ENCODE results near the gene KCNJ16. TPM values are rescaled to one million over a fixed set of nuclear protein-coding genes. Genes with fewer than 3 reads are reported as not detected.

The KCNJ16 gene
- total RNA-seq, 1 donor: not detected

- no peak overlapping the region for H3K4me3 ChIP-seq (ENCODE audit: low read depth, low read length)
- TF ChIP-seq, protein P1, sequence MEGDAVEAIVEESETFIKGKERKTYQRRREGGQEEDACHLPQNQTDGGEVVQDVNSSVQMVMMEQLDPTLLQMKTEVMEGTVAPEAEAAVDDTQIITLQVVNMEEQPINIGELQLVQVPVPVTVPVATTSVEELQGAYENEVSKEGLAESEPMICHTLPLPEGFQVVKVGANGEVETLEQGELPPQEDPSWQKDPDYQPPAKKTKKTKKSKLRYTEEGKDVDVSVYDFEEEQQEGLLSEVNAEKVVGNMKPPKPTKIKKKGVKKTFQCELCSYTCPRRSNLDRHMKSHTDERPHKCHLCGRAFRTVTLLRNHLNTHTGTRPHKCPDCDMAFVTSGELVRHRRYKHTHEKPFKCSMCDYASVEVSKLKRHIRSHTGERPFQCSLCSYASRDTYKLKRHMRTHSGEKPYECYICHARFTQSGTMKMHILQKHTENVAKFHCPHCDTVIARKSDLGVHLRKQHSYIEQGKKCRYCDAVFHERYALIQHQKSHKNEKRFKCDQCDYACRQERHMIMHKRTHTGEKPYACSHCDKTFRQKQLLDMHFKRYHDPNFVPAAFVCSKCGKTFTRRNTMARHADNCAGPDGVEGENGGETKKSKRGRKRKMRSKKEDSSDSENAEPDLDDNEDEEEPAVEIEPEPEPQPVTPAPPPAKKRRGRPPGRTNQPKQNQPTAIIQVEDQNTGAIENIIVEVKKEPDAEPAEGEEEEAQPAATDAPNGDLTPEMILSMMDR (IDR thresholded peaks at IDR 0.05; ENCODE audit: insufficient read depth, low read depth, low read length): no peak
- no peak for DNase-seq (ENCODE audit: low read depth)
These were observed 26.0 kb downstream of the KCNJ16 start for GRCh38 chr17:70100983-70101382.

DNA sequence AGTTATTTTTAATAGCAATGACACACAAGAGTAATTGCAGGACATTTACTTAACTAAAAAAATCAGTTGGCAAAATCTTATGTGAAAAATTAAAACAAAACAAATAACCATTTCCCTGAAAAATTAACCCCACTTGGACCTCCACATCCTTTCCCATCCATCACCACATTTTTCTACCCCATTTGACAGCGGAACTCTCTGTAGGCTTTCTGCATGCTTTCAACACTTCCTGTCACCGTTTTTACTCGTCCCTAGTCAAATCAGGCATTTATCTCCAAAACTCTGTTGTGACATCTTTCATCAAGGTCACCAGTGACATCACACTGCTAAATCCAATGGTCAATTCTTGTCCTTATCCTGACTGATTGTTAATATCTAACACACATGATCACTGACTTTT is 27.5 kb downstream of the KCNJ16 start:
- no peak overlapping the region for H3K4me3 ChIP-seq (ENCODE audit: low read depth, low read length)
- TF ChIP-seq, protein P1 (IDR thresholded peaks at IDR 0.05; ENCODE audit: insufficient read depth, low read depth, low read length): no peak
- no peak for DNase-seq (ENCODE audit: low read depth)

DNA sequence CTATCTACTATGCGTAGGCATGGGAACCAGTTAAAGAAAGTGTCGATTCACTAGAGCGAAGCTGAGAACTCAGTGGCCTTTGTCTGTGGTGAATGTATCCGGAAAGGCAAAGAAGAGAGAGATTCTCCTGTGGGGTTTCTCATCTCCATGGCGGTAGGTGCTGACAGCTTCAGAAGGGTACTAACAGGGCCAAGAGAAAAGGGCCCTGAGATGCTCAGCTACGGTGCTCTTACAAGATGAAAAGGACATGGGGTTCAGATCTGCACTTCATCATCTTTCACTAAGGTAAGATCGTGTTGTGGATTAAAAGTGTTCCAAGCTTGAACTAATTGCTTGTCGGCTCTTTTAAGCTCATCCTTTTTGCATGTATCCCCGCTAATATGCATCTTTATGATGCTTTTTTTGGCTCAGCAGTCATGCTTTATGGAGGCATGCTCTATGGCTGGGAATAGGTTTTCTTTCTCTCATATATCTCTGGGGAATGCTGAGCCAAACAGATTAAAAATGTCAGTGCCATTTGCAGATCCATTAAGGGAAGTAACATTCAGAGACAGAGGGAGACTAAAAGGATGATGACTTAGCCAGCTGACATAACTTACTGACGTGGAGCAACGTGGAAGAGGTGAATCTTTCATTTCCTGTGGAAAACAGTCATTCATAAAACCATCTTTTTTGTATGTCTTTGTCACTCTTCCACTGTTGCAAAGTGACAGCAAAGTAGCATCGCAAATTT is 29.9 kb downstream of the KCNJ16 start:
- TF ChIP-seq, protein P1 (IDR thresholded peaks at IDR 0.05; ENCODE audit: insufficient read depth, low read depth, low read length): no peak
- H3K4me3 ChIP-seq (ENCODE audit: low read depth, low read length): no peak overlapping the region
- no peak for DNase-seq (ENCODE audit: low read depth)

DNA sequence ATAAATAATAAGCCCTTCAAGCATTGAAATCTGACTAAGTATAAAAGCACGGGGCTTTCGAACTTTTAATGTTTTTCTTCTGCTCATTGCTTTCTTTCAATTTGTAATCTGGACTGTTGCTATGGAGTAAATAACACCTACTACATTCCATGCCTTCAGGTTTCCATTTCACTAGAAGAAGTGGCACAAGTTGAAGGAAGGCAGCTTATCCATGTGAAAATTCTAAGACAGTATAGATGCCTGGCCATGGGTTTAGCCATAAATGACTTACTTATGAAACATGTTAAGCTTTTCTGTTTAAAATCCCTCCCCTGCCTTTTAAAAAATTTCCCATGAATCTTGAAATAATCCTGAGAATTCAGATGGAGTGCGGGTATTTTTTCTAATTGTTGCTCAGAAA is 30.6 kb downstream of the KCNJ16 start:
- H3K4me3 ChIP-seq (ENCODE audit: low read depth, low read length): no peak overlapping the region
- DNase-seq (ENCODE audit: low read depth): no peak
- TF ChIP-seq, protein P1 (IDR thresholded peaks at IDR 0.05; ENCODE audit: insufficient read depth, low read depth, low read length): no peak

- TF ChIP-seq, protein P1 (IDR thresholded peaks at IDR 0.05; ENCODE audit: insufficient read depth, low read depth, low read length): no peak
- H3K4me3 ChIP-seq (ENCODE audit: low read depth, low read length): no peak overlapping the region
- DNase-seq (ENCODE audit: low read depth): no peak
These were observed 31.5 kb downstream of the KCNJ16 start for GRCh38 chr17:70106551-70106950.

- no peak overlapping the region for H3K4me3 ChIP-seq (ENCODE audit: low read depth, low read length)
- DNase-seq (ENCODE audit: low read depth): no peak
- TF ChIP-seq, protein P1 (IDR thresholded peaks at IDR 0.05; ENCODE audit: insufficient read depth, low read depth, low read length): no peak
These were observed 32.4 kb downstream of the KCNJ16 start for GRCh38 chr17:70107441-70107840.
